Upper lobe of left lung (tissue), 6 donors: ENCODE results near the gene GTPBP6. TPM values are rescaled to one million over a fixed set of nuclear protein-coding genes. Genes with fewer than 3 reads are reported as not detected.
A peak's percentile ranks its signal among the peaks of the same experiment; 100 is the strongest.

ENCODE experiments used
- ATAC-seq, 2 donors: fragments of 200-7000 bp; cut with Tn5 transposase; one replicate each; pipeline ENCODE4 v1.9.1; 2022; ENCODE audit warnings: mild to moderate bottlenecking in 2 of 2, moderate library complexity in 2 of 2; ENCODE audit not compliant: low FRiP score in 2 of 2
- DNase-seq, 2 donors: peaks; one replicate each; pipeline ENCODE4 v3.0.0-alpha.2; 2019 to 2020
- H3K27ac ChIP-seq, 4 donors: fragments of 200-600 bp; sonication (generic); one replicate each; pipeline ENCODE4 v1.5.1; 2016 to 2019
- H3K27me3 ChIP-seq, 4 donors: fragments of 200-600 bp; sonication (generic); one replicate each; pipeline ENCODE4 v1.5.1; 2017 to 2019
- H3K36me3 ChIP-seq, 4 donors: fragments of 200-600 bp; sonication (generic); one replicate each; pipeline ENCODE4 v1.5.1; 2016 to 2019
- H3K4me1 ChIP-seq, 4 donors: fragments of 200-600 bp; sonication (generic); one replicate each; pipeline ENCODE4 v1.5.1; 2018 to 2019
- H3K4me3 ChIP-seq, 4 donors: fragments of 200-600 bp; sonication (generic); one replicate each; pipeline ENCODE4 v1.5.1; 2017 to 2019; ENCODE audit warnings: mild to moderate bottlenecking in 2 of 4, moderate library complexity in 1 of 4
- H3K9me3 ChIP-seq, 4 donors: fragments of 200-600 bp; sonication (generic); one replicate each; pipeline ENCODE4 v1.5.1; 2018 to 2019
- CTCF ChIP-seq, 6 experiments: fragments of 450-650 bp in 4 of 6; fragments of 200-600 bp in 2 of 6; sonication (generic) in 2 of 6; IDR thresholded peaks; one replicate each; pipeline ENCODE4 v1.5.1; 2016 to 2019; ENCODE audit warnings: antibody characterized with exemption in 6 of 6
- EP300 ChIP-seq, 4 donors: sonication (generic); formaldehyde crosslinking; IDR thresholded peaks; one replicate each; pipeline ENCODE4 v1.5.1; 2017; ENCODE audit warnings: antibody characterized with exemption in 4 of 4, control low read depth in 2 of 4
- POLR2A ChIP-seq, 4 donors: fragments of 450-650 bp; IDR thresholded peaks; one replicate each; pipeline ENCODE4 v1.5.1; 2016 to 2017; ENCODE audit warnings: antibody characterized with exemption in 4 of 4, mild to moderate bottlenecking in 2 of 4
- POLR2AphosphoS5 ChIP-seq, 2 donors: sonication (generic); formaldehyde crosslinking; IDR thresholded peaks; one replicate each; pipeline ENCODE4 v1.5.1; 2017; ENCODE audit warnings: antibody characterized with exemption in 2 of 2
- WGBS, 2 donors: methylation state at CpG; one replicate each; pipeline ENCODE4 v1.1.5; 2017 to 2018; 5-methylcytosine and 5-hydroxymethylcytosine counted together
- total RNA-seq, 6 donors: library from RNA; depleted of rRNA in 4 of 6; stranded (reverse); fragments of >200 nt in 4 of 6; gene quantifications; one replicate each; pipeline versions ENCODE4 v1.1.0 to v1.2.1, GENCODE V29; 2016 to 2021
- donor health status: DM: no; HTN: no; CAD: no; lungs with moderate emphysema.
- donor health status: DM: no; HTN: yes; CAD: no; lungs with severe emphysema.

Gene GTPBP6
- total RNA-seq, 6 donors from 2014 or later = 34.6 to 69.9 (median 61.0) TPM

GRCh38 chrX:358651-359143 is 40.1 kb upstream of the GTPBP6 start:
- peaks cover 0 to 25% (median 13%) of the 10 kb centered on the region in 4 donors for H3K9me3 ChIP-seq
- no peaks in the 10 kb centered on the region for H3K4me1 ChIP-seq
- DNase-seq (peak in 1 of 2 donors; percentile 73), ATAC-seq (no peak)
- no peaks in the 10 kb centered on the region for H3K27me3 ChIP-seq
- no peak for TF ChIP-seq CTCF (IDR thresholded peaks at IDR 0.05)
- no peak for TF ChIP-seq POLR2A (IDR thresholded peaks at IDR 0.05)
- no peak for TF ChIP-seq POLR2AphosphoS5 (IDR thresholded peaks at IDR 0.05)
- TF ChIP-seq EP300 (IDR thresholded peaks at IDR 0.05) = no peak
- peaks cover 0 to 15% (median 12%) of the 10 kb centered on the region in 4 donors for H3K36me3 ChIP-seq
- 96% methylated on average over 33 to 48 of the region's 49 CpGs for WGBS, 2 donors
- H3K27ac ChIP-seq = no peak overlapping the region
- H3K4me3 ChIP-seq = no peak overlapping the region

GRCh38 chrX:357693-358471 is 39.3 kb upstream of the GTPBP6 start:
- no peak for TF ChIP-seq POLR2AphosphoS5 (IDR thresholded peaks at IDR 0.05)
- TF ChIP-seq EP300 (IDR thresholded peaks at IDR 0.05) = no peak
- no peak for TF ChIP-seq POLR2A (IDR thresholded peaks at IDR 0.05)
- no peak for TF ChIP-seq CTCF (IDR thresholded peaks at IDR 0.05)
- peak in 1 of 2 donors; percentile 70 for DNase-seq
- WGBS, 2 donors = 79 to 87% methylated on average over 34 to 37 of the region's 48 CpGs
- H3K4me1 ChIP-seq = no peaks in the 10 kb centered on the region
- peaks cover 0 to 15% (median 12%) of the 10 kb centered on the region in 4 donors for H3K36me3 ChIP-seq
- H3K9me3 ChIP-seq = peaks cover 0 to 25% (median 13%) of the 10 kb centered on the region in 4 donors
- no peak overlapping the region for H3K4me3 ChIP-seq
- H3K27me3 ChIP-seq = no peaks in the 10 kb centered on the region
- no peak for ATAC-seq
- H3K27ac ChIP-seq = no peak overlapping the region

GRCh38 chrX:357035-357692 is 38.6 kb upstream of the GTPBP6 start:
- H3K4me3 ChIP-seq = no peak overlapping the region
- 81 to 84% methylated on average over 14 of the region's 14 CpGs for WGBS, 2 donors
- no peaks in the 10 kb centered on the region for H3K4me1 ChIP-seq
- DNase-seq (peak in 1 of 2 donors; percentile 33), ATAC-seq (no peak)
- no peak overlapping the region for H3K27ac ChIP-seq
- H3K36me3 ChIP-seq = peaks cover 0 to 15% (median 12%) of the 10 kb centered on the region in 4 donors
- H3K9me3 ChIP-seq = peaks cover 0 to 25% (median 13%) of the 10 kb centered on the region in 4 donors
- TF ChIP-seq POLR2A (IDR thresholded peaks at IDR 0.05) = no peak
- no peak for TF ChIP-seq CTCF (IDR thresholded peaks at IDR 0.05)
- no peak for TF ChIP-seq POLR2AphosphoS5 (IDR thresholded peaks at IDR 0.05)
- no peak for TF ChIP-seq EP300 (IDR thresholded peaks at IDR 0.05)
- no peaks in the 10 kb centered on the region for H3K27me3 ChIP-seq

GRCh38 chrX:356385-357034 is 37.9 kb upstream of the GTPBP6 start:
- H3K4me3 ChIP-seq = no peak overlapping the region
- TF ChIP-seq POLR2AphosphoS5 (IDR thresholded peaks at IDR 0.05) (no peak), EP300 (IDR thresholded peaks at IDR 0.05) (no peak), CTCF (IDR thresholded peaks at IDR 0.05) (no peak), POLR2A (IDR thresholded peaks at IDR 0.05) (no peak)
- ATAC-seq = no peak
- H3K27me3 ChIP-seq = no peaks in the 10 kb centered on the region
- peaks cover 0 to 15% (median 12%) of the 10 kb centered on the region in 4 donors for H3K36me3 ChIP-seq
- peaks cover 0 to 25% (median 13%) of the 10 kb centered on the region in 4 donors for H3K9me3 ChIP-seq
- no peaks in the 10 kb centered on the region for H3K4me1 ChIP-seq
- WGBS, 2 donors = 94 to 96% methylated on average over 14 to 17 of the region's 17 CpGs
- H3K27ac ChIP-seq = no peak overlapping the region
- DNase-seq = peak in 1 of 2 donors; percentile 42
